HepG2 (cell line): Measurements from ENCODE around the gene MAN1C1. TPM values are rescaled to one million over a fixed set of nuclear protein-coding genes. Genes with fewer than 3 reads are reported as not detected.

Experiments used
- BATF2 ChIP-seq: sonication (generic); formaldehyde crosslinking; IDR thresholded peaks from 2 replicates; pipeline ENCODE4 v1.8.0; 2022; ENCODE audit warnings: mild to moderate bottlenecking, missing genetic modification reagents, moderate library complexity
- FOXA1 ChIP-seq, 2 experiments: fragments of 450-650 bp in 1 of 2; sonication (generic) in 1 of 2; formaldehyde crosslinking in 1 of 2; IDR thresholded peaks; 2 replicates each; pipeline versions ENCODE4 v1.4.0 to v1.6.1; 2016 to 2020; ENCODE audit warnings: missing genetic modification reagents in 1 of 2
- FOXP4 ChIP-seq: sonication (generic); formaldehyde crosslinking; IDR thresholded peaks from 2 replicates; pipeline ENCODE4 v1.4.0; 2020; ENCODE audit warnings: missing genetic modification reagents
- GABPB1 ChIP-seq: IDR thresholded peaks from 2 replicates; pipeline ENCODE4 v1.6.1; 2016; ENCODE audit warnings: mild to moderate bottlenecking, missing genetic modification reagents, moderate library complexity, missing compliant biosample characterization
- HNF1A ChIP-seq, 2 experiments: sonication (generic) in 1 of 2; formaldehyde crosslinking in 1 of 2; IDR thresholded peaks; 2 replicates each; pipeline versions ENCODE4 v1.4.0 to v1.6.1; 2016 to 2020; ENCODE audit warnings: borderline replicate concordance in 1 of 2, low read depth in 1 of 2, mild to moderate bottlenecking in 1 of 2, missing genetic modification reagents in 1 of 2
- JARID2 ChIP-seq: sonication (generic); formaldehyde crosslinking; IDR thresholded peaks from 2 replicates; pipeline ENCODE4 v1.8.1; 2023; ENCODE audit warnings: missing genetic modification reagents, inconsistent platforms; ENCODE audit not compliant: insufficient replicate concordance
- KMT2A ChIP-seq: sonication (generic); formaldehyde crosslinking; IDR thresholded peaks from 2 replicates; pipeline ENCODE4 v1.4.0; 2020; ENCODE audit warnings: missing genetic modification reagents
- NR2F6 ChIP-seq, 2 experiments: IDR thresholded peaks; 2 replicates each; pipeline ENCODE4 v1.6.1; 2016; ENCODE audit warnings: antibody characterized with exemption in 1 of 2, mild to moderate bottlenecking in 1 of 2
- RBM22 ChIP-seq: fragments of 200-400 bp; formaldehyde crosslinking; optimal IDR thresholded peaks from 2 replicates; pipeline ENCODE3; 2017; ENCODE audit warnings: mild to moderate bottlenecking, low read length, moderate library complexity
- RBM39 ChIP-seq: fragments of 200-400 bp; formaldehyde crosslinking; IDR thresholded peaks from one replicate; pipeline ENCODE4 v1.6.1; 2018; ENCODE audit warnings: antibody characterized with exemption, mild to moderate bottlenecking, low read depth, low read length; ENCODE audit not compliant: poor library complexity, severe bottlenecking
- RXRA ChIP-seq: sonication (generic); formaldehyde crosslinking; IDR thresholded peaks from 2 replicates; pipeline ENCODE4 v1.5.1; 2020; ENCODE audit warnings: missing genetic modification reagents
- ZBTB3 ChIP-seq: sonication (generic); formaldehyde crosslinking; IDR thresholded peaks from 2 replicates; pipeline ENCODE4 v1.4.0; 2020; ENCODE audit warnings: low read depth, mild to moderate bottlenecking, moderate library complexity, missing genetic modification reagents, borderline replicate concordance
- ZNF138 ChIP-seq: sonication (generic); formaldehyde crosslinking; IDR thresholded peaks from 2 replicates; pipeline ENCODE4 v1.5.0; 2020; ENCODE audit warnings: mild to moderate bottlenecking, low read depth, missing genetic modification reagents
- ZNF256 ChIP-seq: sonication (generic); formaldehyde crosslinking; conservative IDR thresholded peaks from 2 replicates; pipeline ENCODE4 v1.4.0; 2020; ENCODE audit warnings: missing genetic modification reagents
- ZNF382 ChIP-seq: sonication (generic); formaldehyde crosslinking; IDR thresholded peaks from 2 replicates; pipeline ENCODE4 v1.5.0; 2020; ENCODE audit warnings: missing genetic modification reagents, mild to moderate bottlenecking, borderline replicate concordance
- ZNF580 ChIP-seq: IDR thresholded peaks from 2 replicates; pipeline ENCODE4 v1.6.1; 2016; ENCODE audit warnings: low read depth, borderline replicate concordance
- ZNF619 ChIP-seq: sonication (generic); formaldehyde crosslinking; IDR thresholded peaks from 2 replicates; pipeline ENCODE4 v1.4.0; 2020; ENCODE audit warnings: mild to moderate bottlenecking, missing genetic modification reagents
- ZNF772 ChIP-seq: sonication (generic); formaldehyde crosslinking; IDR thresholded peaks from 2 replicates; pipeline ENCODE4 v1.5.0; 2020; ENCODE audit warnings: mild to moderate bottlenecking, missing genetic modification reagents
- ZNF800 ChIP-seq: sonication (generic); formaldehyde crosslinking; IDR thresholded peaks from 2 replicates; pipeline ENCODE4 v1.4.0; 2020; ENCODE audit warnings: missing genetic modification reagents
- polyA plus RNA-seq, 8 experiments: library from polyadenylated mRNA; depleted of rRNA in 3 of 8; stranded (reverse) in 7 of 8; unstranded in 1 of 8; fragments of >200 nt; fragmentation: Illumina TruSeq in 4 of 8; extraction: Trizol in 4 of 8; gene quantifications; 2 replicates each; pipeline versions ENCODE4 v1.2.1 to v1.2.3, GENCODE V29; 2011 to 2016; ENCODE audit warnings: low read depth in 4 of 8, missing spikeins in 1 of 8, mixed read lengths in 1 of 8; ENCODE audit not compliant: insufficient read depth in 1 of 8
- total RNA-seq, 5 experiments: library from RNA; depleted of rRNA; stranded (reverse); fragments of >200 nt; fragmentation: Illumina TruSeq; extraction: Trizol; gene quantifications; 2 replicates each; pipeline ENCODE4 v1.2.3, GENCODE V29; 2016; ENCODE audit warnings: low read depth in 1 of 5

MAN1C1 gene
- total and polyA plus RNA-seq, 2 of the 13 experiments (the other 11 are each of a cell fraction or from before 2014, with no cell fraction given), result 0.18 to 0.49 TPM

- TF ChIP-seq FOXP4 (CRISPR knock-in tag) (no peak), HNF1A (IDR thresholded peaks at IDR 0.05; ENCODE audit: low read depth) (peak; percentile 95), HNF1A (CRISPR knock-in tag; IDR thresholded peaks at IDR 0.05; ENCODE audit: borderline replicate concordance) (peak; percentile 98), JARID2 (no peak), RBM22 (no peak), ZNF800 (CRISPR knock-in tag) (0 out of 2 replicates have a peak, but pooled peaks have one; percentile 28), ZNF138 (no peak), ZNF619 (no peak), ZNF256 (CRISPR knock-in tag) (no peak), KMT2A (CRISPR knock-in tag) (no peak), NR2F6 (IDR thresholded peaks at IDR 0.05) (peak; percentile 38; the same call in 1 of the 2 replicates), NR2F6 (CRISPR knock-in tag; IDR thresholded peaks at IDR 0.05) (peak; percentile 42; the same call in 1 of the 2 replicates), GABPB1 (no peak), ZNF382 (CRISPR knock-in tag) (no peak), RBM39 (no peak), RXRA (CRISPR knock-in tag) (peak; percentile 14; the same call in 1 of the 2 replicates), ZNF580 (CRISPR knock-in tag) (0 out of 2 replicates have a peak, but pooled peaks have one; percentile 37), BATF2 (CRISPR knock-in tag) (no peak), ZNF772 (0 out of 2 replicates have a peak, but pooled peaks have one; percentile 36), ZBTB3 (CRISPR knock-in tag) (no peak), FOXA1 (IDR thresholded peaks at IDR 0.05) (no peak), FOXA1 (CRISPR knock-in tag; IDR thresholded peaks at IDR 0.05) (peak; percentile 67)
These were observed 157.0 kb downstream of the MAN1C1 start (continued) for GRCh38 chr1:25773441-25774125.
